Fibroblast of gingiva (primary cell): ENCODE data around the gene BTG1.

Experiments
- DNase-seq: peaks from one replicate; pipeline ENCODE4 v3.0.0-alpha.2; 2011; ENCODE audit warnings: low read depth

The BTG1 gene, protein sequence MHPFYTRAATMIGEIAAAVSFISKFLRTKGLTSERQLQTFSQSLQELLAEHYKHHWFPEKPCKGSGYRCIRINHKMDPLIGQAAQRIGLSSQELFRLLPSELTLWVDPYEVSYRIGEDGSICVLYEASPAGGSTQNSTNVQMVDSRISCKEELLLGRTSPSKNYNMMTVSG

DNA sequence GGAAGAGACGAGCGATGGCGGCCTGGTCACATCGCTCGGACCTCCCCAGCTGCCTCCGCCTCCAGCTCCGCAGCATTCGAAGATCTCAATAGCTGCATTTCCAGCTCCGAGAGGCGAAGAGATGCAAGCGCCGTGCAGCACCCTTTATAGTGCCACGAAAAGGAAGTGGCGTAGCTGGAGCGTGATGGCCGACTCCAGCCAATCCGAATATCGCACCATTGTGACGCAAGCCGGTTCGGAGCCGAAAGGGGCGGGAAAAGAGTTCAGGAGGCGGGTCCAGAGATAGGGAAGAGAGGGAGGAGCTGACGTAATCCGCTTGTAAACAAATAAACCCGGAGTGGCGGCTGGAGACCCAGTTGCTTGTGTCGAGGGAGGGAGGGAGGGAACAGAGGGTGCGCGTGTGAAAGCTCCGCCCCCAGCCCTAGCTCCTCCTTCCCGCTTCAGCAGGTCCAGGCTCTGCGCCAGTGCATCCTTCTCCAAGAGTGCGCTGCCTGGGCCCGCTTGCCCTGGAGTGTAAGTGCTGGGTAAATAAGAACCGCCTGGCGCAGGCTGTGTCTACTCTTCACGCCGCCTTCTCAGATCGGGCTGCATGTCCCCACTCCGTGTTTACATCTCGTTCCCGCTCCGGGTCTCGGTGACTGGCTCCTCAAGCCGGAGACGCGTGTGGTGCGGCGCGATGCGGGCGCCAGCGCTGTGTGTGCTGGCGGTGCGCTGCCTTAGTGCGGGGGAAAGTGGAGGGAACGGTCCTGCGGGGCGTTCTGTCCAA is at the start of gene BTG1:
Gene BTG1, minus strand, starts transcription at position 116 of the 766 bp plus-strand sequence. CDS start 311 bp downstream, outside the sequence.
- peak; percentile 100 for DNase-seq

DNA sequence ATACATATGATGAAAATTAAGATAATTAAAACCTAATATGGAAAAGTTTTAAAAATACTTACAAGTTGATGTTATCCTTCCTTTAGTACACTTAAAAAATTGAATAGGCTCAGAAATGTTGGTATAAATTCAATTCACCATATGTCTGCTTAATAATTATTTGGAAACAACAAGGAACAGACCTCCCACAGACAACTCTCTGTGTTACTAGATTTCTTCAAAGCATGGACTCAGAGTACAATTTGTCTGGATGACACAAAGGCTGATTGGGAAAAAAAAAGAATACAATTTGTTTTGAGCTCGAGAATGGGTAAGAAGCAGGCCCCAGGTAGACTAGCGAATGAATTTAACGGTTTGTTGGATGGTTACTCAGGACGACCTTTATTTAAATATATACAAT is 48.9 kb upstream of the BTG1 start:
- DNase-seq, result no peak

DNA sequence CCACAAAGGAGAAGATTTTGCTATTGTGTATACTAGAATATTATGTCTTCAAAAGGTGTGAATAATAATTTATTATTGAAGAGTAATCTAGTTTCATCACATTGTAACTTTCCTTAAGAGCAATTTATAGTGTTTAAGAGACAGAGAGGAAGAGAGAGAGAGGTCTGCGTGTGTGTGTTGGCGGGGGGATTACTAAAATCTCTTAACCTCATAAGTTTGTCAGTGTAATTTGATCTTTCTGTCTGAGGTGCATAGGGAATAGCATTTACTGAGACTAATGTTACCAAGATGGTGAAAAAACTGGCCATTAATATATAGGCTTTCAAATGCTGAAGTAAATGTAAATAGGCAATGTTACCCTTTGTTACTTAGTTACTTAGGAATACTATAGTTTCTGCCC is 48.2 kb upstream of the BTG1 start:
- no peak for DNase-seq

DNA sequence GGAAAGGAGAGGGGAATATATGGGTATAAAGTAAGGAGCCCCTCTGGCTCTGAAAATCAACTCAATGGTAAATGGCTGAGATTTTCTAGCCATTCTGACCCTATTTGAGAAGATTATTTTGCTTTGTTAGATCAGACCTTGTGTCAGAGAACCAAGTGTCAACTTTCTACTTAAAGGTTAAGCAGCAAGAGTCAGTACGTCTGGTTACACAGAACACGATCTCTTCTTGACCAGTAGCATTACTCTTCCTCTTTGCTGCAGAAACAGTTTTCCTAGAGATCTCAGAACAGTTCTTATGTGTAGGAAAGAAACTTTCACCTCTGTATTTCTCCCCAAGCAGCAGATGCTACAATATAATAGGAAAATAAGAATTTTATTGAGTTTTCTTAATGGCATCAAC is 47.4 kb upstream of the BTG1 start:
- no peak for DNase-seq

DNA sequence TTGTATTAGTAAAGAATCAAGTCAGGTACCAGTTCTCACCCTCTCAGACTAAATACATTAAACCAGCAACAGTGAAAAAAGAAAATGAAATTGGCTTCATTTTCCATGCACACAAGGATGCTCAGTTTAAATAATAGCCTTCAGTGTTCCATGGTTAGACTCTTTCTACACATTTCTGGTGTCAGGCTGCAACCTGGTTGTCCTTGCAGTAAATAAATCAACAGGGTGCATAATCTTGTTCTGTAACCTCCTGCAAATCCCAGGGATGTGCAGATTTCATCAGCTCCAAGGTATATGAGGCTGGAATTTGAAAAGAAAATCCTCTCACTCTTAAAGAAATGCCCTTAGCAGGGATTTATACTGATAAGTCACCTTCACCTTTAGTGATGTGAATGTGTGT is 46.7 kb upstream of the BTG1 start:
- no peak for DNase-seq

DNA sequence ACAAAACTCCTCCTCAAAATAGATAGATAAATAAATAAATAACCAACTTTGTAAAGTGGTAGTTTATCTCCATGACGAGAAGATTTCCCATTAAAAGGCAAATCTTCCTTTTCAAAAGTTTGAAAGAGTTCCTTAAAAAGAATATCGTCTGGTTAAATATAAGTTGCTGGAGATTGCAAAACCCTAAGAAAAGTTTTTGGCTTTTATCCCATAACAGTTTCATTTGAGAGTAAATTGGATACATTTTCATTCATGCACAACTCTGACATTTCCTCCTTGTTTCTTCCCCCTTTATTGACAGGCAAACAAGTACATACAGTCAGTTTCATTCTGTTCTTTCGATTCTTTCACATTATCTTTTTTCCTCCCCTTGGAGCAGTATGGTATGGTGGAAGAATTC is 45.4 kb upstream of the BTG1 start:
- peak; percentile 43 for DNase-seq

DNA sequence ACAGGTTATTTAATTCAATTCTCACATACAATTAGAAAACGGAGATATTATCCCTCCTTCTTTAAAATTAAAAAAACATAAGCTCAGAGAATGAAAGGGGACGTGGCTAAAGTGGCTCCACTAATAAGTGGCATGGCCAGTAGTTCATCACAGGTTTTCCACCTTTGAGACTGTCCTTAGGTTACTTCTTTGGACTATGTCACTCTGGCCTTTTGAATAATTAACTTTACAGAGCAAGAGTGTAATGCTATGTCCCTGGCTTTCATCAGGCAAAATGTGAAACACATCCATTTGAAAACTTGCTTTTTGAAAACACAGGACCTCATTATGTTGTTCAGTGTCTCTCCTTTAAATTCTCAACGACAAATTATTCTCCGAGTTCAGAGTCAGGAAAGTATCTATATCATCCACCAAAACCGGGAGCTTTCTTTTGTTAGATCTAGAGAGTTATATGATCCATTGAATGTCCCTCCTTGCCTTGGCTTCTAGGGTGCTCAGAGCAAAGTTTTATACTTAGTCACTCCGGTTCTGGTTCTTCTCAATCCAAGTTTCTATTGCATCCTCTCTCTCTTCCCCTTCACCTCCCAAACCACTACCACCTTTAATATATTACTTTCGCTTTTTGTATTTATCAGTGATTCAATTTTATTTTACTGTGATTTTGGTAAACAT is 43.0 kb upstream of the BTG1 start:
- no peak for DNase-seq

DNA sequence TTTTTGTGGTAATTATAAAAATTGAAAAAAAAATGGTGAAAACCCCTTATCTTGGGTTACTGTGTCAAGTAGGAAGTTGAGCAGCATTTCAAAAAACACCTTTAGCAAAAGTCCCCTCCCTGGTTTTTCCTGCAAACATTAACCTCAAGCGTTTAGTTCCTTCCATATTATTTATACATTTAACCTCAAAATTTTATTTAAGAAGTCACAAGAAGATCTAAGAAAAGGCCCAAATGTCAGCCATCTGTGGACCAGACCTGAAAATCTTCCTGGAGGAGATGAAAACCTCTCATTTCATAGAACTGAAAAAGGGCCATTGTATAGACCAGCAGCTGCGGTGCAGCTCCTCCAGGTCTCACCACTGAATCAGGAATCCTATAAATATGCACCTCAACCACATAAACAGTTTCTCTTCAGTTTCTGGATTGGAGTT is 40.4 kb upstream of the BTG1 start:
- DNase-seq, result no peak

DNA sequence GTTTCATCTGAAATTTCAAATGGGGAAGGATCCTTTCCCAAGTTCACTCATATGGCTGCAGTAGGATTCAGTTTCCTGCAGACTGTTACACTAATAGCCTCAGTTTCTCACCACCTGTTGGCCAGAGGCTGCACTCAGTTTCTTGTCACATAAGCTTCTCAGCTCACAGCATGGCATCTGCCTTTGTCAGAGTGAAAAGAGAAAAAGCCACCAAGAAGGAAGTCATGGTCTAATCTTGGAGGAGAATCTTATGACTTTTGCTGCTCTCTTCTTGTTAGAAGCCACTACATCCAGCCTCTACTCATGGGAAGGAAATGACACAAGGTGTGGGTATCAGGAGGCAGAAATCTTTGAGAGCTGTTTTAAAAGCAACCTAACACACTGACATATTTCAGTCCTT is 39.4 kb upstream of the BTG1 start:
- no peak for DNase-seq

DNA sequence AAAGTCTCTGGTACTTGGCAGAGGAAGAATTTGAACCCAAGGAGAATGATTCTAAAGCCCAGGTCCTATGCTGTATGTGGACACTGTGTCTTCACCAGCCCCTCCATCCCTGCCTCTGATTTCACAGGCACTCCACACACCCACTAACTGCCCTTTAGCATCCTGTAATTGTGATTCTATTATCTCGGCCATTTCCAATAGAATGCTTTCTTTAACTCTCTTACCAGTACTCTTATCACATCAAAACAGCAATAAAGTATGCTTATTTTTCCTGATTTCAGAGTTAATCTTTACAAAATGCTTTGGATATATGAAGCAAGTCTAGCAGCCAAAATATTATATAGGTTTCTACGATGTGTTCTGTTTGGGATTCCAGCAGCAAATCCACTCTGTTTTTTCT is 37.9 kb upstream of the BTG1 start:
- DNase-seq, result no peak

DNA sequence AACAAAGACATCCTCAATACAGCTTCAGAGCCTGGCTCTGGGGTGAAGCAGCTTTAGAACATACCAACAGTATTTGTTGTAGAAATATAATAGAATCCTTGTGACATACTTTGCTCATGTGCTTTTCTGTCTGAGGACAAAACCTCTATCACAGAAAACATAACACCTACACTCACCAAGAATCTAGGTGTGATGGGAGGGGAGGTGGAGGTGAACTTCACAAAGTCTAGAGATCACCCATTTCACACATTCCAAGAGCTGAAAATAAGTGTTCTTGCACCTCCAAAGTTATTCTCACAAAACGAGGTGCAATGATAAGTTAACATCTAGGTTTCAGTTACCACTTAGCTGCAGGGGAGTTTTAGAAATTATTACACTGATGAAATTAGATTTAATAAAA is 32.7 kb upstream of the BTG1 start:
- no peak for DNase-seq

DNA sequence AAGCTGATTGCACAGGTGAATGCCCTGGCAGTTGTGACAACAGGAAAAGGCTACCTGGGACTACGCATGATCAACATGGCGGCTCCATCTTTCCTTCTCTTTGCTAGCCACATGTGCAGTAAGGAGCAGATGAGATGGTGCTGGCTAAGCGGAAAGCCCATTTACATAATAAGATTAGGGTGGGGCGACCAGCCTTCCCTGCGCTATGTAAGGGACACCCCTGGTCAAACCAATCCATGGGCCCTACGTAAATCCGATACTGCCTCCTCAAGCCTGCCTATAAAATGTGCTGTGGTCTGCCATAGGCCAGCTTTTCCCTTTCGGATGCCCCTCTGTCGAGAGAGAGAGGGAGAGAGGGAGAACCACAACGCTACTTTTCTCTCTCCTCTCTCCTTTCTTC is 31.0 kb upstream of the BTG1 start:
- DNase-seq, result no peak

DNA sequence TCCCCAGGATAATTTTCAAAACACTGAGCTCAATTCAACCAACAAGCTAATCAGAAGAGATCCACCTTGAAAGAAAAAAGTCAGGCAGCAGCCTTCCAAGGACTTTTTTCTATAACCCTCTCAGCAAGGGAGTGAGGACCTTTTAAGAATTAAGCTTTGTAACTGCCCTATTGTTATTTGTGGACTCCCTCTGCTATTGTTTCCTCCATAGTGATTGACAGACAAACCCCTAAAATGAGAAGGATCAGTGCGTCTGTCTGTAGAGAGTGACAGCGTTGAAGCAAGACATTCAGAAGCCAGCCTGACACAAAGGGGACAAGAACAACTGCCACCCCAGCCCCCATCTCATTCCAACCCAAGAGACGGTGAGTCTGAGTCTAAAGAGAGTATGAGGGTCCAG is 30.3 kb upstream of the BTG1 start:
- DNase-seq, result no peak

DNA sequence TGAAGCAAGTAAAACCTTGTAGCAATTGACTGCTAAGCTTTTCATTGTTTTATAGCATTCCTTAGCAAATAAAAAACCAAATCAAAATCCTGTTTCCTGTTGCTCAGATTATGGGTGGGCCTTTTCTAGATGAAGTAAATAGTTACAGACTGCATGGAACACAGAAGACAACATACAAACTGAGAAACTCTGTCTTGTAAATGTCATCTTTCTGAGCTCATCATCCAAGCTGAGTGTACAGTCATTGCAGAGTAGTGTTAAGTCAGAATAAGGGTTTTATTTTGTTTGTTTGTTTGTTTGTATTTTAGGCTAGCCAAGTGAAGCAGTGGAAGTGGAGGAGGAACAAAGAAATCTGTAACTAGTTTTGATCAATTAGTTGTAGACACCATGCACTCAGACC is 24.4 kb upstream of the BTG1 start:
- no peak for DNase-seq

DNA sequence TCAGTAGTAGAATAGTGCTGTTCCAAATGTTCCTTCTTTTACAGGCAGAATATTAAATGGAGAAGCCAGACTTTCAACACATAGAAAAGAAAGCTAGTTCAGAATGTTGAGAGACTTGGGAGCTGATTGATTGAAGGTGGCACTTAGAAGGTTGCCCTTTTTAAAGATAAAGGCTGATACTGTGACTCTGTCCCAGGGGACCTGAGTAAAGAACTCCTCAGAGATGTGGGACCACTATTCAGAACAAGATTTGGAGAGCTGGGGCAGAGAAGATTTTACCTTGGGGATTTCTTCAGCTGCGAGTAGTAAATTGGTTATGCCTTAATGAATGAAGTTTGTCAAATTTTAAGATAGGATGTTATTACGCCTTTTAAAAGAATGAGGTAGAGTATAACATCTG is 21.4 kb upstream of the BTG1 start:
- no peak for DNase-seq

DNA sequence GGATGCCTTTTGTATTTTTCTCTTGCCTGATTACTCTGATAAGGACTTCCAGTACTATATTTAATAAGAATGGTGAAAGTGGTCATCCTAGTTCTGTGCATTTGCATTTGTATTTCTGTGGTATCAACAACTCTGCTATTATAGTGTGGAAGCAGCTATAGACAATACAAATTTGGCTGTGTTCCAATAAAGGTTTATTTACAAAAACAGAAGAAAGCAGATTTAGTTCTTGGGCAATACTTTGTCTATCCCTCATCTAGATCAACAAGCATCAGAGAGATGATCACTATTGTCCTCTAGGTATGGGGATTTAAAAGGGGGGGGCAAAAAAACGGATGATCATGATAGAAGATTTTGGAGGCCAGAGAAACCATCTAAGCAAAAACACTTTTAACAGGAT is 19.1 kb upstream of the BTG1 start:
- DNase-seq, result no peak

DNA sequence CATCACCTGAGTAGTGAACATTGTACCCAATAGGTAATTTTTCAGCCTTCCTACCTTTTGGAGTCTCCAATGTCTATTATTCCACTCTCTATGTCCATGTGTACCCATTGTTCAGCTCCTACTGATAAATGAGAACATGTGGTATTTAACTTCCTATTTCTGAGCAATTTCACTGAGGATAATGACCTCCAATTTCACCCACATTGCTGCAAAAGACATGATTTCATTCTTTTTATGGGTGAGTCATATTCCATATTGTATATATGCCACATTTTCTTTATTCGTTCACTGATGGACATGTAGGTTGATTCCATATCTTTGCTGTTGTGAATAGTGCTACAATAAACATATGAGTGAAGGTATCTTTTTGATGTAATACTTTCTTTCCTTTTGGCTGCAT is 16.4 kb upstream of the BTG1 start:
- no peak for DNase-seq

DNA sequence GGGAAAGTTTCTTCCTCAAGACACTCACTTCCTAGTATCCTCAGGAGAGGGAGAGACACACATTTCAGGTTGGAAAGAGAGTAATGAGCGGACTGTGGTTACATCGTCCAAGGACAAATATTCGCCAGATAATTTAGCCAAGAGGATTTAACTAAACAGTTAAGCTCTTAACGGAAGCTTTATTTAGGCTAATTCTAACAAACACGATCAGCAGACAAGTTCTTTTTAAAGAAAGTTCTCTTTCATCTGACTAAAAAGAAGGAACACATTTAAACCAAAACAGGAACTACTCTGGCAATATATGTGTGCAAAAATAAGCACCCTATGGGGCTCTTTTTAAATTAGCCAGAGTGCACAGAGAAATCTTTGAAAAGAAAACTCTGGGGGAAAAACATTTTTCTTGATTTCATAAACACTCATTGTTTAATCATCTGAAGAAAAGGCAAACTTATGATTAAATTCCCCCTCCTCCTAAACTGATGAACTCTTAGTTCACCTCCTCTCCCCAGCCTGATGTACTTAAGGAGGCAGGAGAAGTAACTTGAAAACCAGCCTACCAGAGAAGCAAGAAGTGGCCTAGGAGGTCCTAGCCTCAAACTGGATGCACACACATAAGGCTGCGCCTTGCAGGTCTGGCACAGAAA is 13.3 kb upstream of the BTG1 start:
- no peak for DNase-seq

DNA sequence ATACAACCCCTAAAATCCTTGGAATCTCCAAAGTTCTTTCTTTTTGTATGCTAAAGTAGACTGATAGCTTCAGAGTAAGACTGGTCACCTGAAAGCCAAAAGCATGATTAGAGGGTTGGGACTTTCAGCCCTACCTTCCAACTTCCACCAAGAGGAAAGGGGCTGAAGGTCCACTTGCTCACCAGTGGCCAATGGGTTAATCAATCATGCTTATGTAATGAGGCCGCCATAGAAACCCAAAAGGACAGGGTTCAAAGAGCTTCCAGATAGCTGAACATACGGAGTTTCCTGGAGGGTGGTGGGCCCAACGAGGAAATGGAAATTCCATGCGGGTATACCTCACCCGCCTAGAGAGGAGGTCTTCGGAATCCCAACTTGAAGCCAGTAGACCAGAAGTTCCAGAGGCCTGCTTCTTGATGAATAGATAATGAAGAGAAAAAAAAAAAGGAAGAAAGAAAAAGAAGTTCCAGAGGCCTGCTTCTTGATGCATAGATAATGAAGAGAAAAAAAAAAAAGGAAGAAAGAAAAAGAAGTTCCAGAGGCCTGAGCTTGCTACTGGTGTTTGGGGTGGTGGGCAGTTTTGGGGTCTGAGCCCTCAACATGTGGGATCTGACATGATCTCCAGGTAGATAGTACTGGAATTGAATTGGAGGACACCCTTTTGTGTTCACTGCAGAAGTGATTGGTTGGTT is 11.2 kb upstream of the BTG1 start:
- no peak for DNase-seq

DNA sequence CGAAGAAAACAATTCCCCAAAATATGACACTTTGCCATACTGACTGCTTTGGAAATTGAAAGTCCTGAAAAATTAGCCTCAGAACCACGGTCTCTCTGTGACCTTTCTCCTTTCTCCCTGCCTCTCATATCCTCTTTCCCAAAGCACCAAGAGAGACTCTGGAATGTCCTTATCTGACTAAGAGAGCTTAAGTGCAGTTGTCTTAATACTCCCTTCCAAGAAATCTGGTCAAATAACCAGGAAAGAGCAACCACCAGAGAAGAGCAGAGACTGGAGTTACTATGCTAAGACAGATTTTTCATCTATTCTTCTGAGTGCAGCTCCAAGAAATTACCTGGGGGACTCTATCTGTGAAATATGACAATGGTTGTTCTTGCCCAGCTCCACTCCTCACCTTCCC is 10.5 kb upstream of the BTG1 start:
- no peak for DNase-seq

DNA sequence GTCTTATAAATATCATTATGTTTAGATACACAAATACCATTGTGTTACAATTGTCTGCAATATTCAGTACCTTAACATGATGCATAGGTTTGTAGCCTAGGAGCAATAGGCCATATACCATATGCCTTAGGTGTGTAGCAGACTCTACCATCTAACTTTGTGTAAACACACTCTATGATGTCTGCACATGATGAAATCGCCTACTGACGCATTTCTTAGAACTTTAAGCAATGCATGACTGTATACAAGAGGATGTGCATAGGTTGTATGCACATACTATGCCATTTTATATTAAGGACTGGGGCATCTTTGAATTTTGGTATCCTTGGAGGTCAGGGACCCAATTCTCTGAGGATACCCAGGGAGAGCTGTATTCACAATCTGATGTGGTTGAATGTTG is 10.1 kb upstream of the BTG1 start:
- DNase-seq, result no peak

DNA sequence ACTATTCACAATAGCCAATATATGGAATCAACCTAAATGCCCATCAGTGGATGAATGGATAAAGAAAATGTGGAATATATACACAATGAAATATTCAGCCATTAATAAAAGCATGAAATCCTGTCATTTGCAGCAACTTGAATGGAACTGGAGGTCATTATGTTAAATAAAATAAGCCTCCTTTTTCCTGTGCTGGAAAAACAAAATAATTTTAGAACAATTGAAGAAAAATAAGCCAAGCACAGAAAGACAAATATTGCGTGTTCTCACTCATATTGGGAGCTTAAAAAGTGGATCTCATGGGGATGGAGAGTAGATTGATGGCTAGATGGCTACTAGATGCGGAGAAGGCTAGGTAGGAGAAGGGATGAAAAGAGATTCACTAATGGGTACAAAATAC is 6.3 kb upstream of the BTG1 start:
- DNase-seq, result no peak
